ENCODE measurements around the gene FGF3. TPM values are rescaled to one million over a fixed set of nuclear protein-coding genes. Genes with fewer than 3 reads are reported as not detected.

FGF3 gene
- total RNA-seq, 3 donors from 2014 or later, result not detected

DNA sequence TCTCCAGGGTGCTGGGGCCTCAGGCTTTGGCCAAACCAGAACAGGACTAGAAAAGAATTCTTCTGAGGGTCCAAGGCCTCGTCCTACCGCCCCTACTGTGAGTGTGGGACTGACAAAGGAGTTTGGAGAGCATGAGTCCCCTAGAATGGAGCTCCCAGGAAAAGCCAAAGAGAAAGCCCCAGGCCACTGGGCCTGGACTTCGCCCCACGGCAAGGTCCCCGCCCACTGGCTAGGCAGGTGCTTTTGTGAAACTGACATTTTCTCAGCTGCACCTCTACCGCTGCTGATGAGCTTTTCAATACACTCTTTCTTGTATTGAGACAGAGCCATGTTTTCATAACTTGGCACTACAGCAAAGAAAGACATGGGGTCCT is 9.7 kb upstream of the FGF3 start:
- DNase-seq (ENCODE audit: low spot score in 2 of 2), result no peak
- H3K4me3 ChIP-seq, result no peak overlapping the region
- H3K27ac ChIP-seq, result no peak overlapping the region
- peaks cover 0 to 11% of the 10 kb centered on the region in 2 donors for H3K27me3 ChIP-seq
- no peaks in the 10 kb centered on the region for H3K36me3 ChIP-seq
- no peaks in the 10 kb centered on the region for H3K4me1 ChIP-seq
- H3K9me3 ChIP-seq, result peaks cover 3 to 12% of the 10 kb centered on the region in 2 donors
- TF ChIP-seq, protein P1, sequence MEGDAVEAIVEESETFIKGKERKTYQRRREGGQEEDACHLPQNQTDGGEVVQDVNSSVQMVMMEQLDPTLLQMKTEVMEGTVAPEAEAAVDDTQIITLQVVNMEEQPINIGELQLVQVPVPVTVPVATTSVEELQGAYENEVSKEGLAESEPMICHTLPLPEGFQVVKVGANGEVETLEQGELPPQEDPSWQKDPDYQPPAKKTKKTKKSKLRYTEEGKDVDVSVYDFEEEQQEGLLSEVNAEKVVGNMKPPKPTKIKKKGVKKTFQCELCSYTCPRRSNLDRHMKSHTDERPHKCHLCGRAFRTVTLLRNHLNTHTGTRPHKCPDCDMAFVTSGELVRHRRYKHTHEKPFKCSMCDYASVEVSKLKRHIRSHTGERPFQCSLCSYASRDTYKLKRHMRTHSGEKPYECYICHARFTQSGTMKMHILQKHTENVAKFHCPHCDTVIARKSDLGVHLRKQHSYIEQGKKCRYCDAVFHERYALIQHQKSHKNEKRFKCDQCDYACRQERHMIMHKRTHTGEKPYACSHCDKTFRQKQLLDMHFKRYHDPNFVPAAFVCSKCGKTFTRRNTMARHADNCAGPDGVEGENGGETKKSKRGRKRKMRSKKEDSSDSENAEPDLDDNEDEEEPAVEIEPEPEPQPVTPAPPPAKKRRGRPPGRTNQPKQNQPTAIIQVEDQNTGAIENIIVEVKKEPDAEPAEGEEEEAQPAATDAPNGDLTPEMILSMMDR (IDR thresholded peaks at IDR 0.05), result no peak
- TF ChIP-seq POLR2A (IDR thresholded peaks at IDR 0.05) (no peak), POLR2AphosphoS5 (IDR thresholded peaks at IDR 0.05) (no peak)
- intact Hi-C loops (cut with DNase I; ENCODE audit: low total_unique reads), result no loop called here

DNA sequence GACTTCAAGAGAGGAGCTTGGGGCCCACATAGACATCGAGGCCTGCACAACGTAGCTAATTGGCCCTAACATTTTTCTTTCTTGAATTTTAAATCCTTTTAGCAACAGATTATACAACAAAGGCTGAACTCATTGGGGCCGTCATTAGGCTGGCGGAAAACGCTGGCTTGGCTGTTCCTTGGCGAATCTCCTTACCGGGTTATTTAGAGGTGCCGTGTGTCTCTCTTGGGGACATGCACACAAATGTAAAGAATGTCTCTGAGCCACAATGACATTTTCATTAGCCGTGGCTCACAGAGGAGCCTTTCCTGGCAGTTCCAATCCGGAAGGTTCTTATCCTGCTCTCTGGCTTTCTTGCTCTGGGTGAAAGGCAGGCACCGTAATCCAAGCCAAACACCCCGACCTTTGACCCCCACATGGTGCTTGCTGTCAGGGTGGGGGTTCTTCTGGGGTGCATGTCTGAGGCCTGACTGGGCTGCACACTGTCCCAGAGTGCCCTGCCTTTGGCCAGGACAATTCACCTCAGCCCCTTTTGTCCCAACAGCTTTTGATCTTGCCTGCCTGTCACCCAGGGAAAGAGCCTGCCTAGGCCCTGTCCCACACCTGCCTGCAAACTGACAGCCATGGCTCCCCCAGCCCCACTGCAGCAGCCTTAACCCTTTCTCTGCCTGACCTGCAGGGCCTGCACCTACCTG is 9.2 kb upstream of the FGF3 start:
- no peak overlapping the region for H3K4me3 ChIP-seq
- TF ChIP-seq POLR2A (IDR thresholded peaks at IDR 0.05) (no peak), POLR2AphosphoS5 (IDR thresholded peaks at IDR 0.05) (no peak)
- TF ChIP-seq, protein P1 (IDR thresholded peaks at IDR 0.05), result no peak
- H3K4me1 ChIP-seq, result no peaks in the 10 kb centered on the region
- no peak overlapping the region for H3K27ac ChIP-seq
- H3K36me3 ChIP-seq, result no peaks in the 10 kb centered on the region
- intact Hi-C loops (cut with DNase I; ENCODE audit: low total_unique reads), result no loop called here
- peaks cover 0 to 16% of the 10 kb centered on the region in 2 donors for H3K27me3 ChIP-seq
- no peak for DNase-seq (ENCODE audit: low spot score in 2 of 2)
- peaks cover 3 to 12% of the 10 kb centered on the region in 2 donors for H3K9me3 ChIP-seq

DNA sequence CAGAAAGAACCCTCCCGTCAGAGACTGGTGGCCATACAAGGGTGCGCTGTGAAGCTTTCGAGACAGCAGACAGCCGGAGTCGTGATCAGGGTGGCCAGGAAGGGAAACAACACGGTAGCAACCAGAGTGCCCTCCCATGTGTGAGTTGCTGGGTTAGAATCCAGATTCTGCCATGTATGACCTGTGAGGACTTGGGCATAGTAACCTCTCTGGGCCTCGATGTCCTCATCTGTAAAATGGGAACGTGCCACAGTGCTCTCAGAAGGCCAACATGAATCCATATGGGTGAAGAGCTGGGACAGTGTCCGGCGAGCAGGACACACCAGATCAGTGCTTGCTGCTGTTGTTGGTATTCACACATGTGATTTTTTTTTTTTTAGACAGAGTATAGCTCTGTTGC is 7.6 kb upstream of the FGF3 start:
- intact Hi-C loops (cut with DNase I; ENCODE audit: low total_unique reads), result no loop called here
- DNase-seq (ENCODE audit: low spot score in 2 of 2), result no peak
- H3K4me1 ChIP-seq, result no peaks in the 10 kb centered on the region
- H3K27ac ChIP-seq, result no peak overlapping the region
- peaks cover 0 to 33% of the 10 kb centered on the region in 2 donors for H3K27me3 ChIP-seq
- TF ChIP-seq, protein P1 (IDR thresholded peaks at IDR 0.05), result no peak
- TF ChIP-seq POLR2A (IDR thresholded peaks at IDR 0.05) (no peak), POLR2AphosphoS5 (IDR thresholded peaks at IDR 0.05) (no peak)
- H3K9me3 ChIP-seq, result peaks cover 3 to 12% of the 10 kb centered on the region in 2 donors
- no peaks in the 10 kb centered on the region for H3K36me3 ChIP-seq
- H3K4me3 ChIP-seq, result no peak overlapping the region

DNA sequence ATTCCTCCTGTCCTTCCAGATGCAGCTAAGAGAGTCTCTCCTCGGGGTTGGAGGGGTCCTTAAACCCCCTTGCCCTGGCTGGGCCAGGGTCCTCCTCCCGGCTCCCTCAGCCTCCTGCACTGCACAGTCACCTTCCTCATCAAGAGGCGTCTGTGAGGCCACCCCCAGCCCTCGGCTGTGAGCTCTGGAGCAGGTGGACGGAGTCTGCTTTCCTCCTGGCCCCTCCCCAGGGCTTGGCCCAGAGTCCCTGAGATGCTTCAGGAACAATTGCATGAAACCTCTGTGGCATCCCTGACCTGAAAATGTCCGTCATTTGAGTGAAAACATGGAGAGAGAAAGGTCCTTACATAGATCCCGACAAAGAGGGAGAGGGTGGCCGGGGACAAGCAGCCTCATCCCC is 6.7 kb upstream of the FGF3 start:
- DNase-seq (ENCODE audit: low spot score in 2 of 2), result no peak
- H3K4me1 ChIP-seq, result no peaks in the 10 kb centered on the region
- TF ChIP-seq, protein P1 (IDR thresholded peaks at IDR 0.05), result no peak
- TF ChIP-seq POLR2A (IDR thresholded peaks at IDR 0.05) (no peak), POLR2AphosphoS5 (IDR thresholded peaks at IDR 0.05) (no peak)
- peaks cover 3 to 12% of the 10 kb centered on the region in 2 donors for H3K9me3 ChIP-seq
- H3K27ac ChIP-seq, result no peak overlapping the region
- H3K4me3 ChIP-seq, result no peak overlapping the region
- peaks cover 0 to 34% of the 10 kb centered on the region in 2 donors for H3K27me3 ChIP-seq
- intact Hi-C loops (cut with DNase I; ENCODE audit: low total_unique reads), result no loop called here
- H3K36me3 ChIP-seq, result no peaks in the 10 kb centered on the region

DNA sequence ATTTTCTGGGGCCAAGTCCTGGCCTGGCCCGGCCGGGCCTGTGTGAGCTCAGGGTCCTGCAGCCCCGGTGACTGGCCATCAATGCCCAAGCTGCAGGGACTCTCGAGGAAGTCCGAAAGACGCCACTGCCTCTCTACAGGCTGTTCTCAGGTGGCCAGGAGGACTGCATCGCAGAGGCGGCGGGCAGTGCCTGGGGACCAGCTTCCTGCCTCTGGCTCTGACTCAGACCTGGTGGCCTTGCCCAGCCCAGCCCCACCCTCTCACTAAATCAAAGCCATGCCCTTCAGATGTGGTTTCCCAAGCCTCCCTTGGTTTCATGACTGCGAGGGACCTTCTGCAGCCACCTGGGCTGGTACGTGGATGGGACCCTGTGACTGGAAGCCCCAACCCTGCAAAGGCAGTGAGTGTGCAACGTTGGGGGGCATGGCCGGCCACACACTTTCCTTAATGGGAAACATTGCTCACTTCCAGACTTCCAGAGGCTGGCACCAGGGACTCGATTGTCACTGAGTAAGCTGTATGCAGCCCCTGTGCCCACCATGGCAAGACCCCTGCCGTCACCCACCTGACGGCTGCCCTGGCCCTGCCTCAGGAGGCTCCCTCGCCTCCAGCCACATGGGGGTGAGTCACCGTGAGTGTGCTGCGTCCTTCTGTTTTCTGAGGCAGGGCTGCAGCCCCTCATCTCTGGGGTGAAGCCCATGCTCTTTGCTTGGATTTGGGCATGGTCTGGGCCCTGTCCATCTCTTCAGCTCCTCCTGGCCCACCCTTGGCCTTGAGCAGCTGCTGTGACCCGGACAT is 6.0 kb upstream of the FGF3 start:
- H3K27me3 ChIP-seq, result peaks cover 0 to 41% of the 10 kb centered on the region in 2 donors

More for the DNA sequence above, 6.0 kb upstream of the FGF3 start:
- no peak overlapping the region for H3K27ac ChIP-seq
- no peaks in the 10 kb centered on the region for H3K36me3 ChIP-seq
- H3K9me3 ChIP-seq, result peaks cover 3 to 12% of the 10 kb centered on the region in 2 donors
- H3K4me3 ChIP-seq, result no peak overlapping the region
- TF ChIP-seq, protein P1 (IDR thresholded peaks at IDR 0.05), result no peak
- TF ChIP-seq POLR2A (IDR thresholded peaks at IDR 0.05), result no peak
- no peak for TF ChIP-seq POLR2AphosphoS5 (IDR thresholded peaks at IDR 0.05)
- intact Hi-C loops (cut with DNase I; ENCODE audit: low total_unique reads), result no loop called here
- no peak for DNase-seq (ENCODE audit: low spot score in 2 of 2)
- no peaks in the 10 kb centered on the region for H3K4me1 ChIP-seq
